Thyroid gland (tissue), 4 donors: ENCODE data around the gene ACE2. TPM values are rescaled to one million over a fixed set of nuclear protein-coding genes. Genes with fewer than 3 reads are reported as not detected.
"Not testable (repeated sequence)": the region's sequence is repeated elsewhere in the genome, so short reads cannot be mapped to it uniquely, and the experiment has no call there.

Source experiments
- DNase-seq, 2 donors: peaks; one replicate each; pipeline ENCODE4 v3.0.0-alpha.2; 2019
- H3K27ac ChIP-seq, 3 donors: fragments of 200-600 bp; sonication (generic); 1 replicate in 2 of 3; 2 replicates in 1 of 3; pipeline ENCODE4 v1.5.1; 2016 to 2019; ENCODE audit warnings: mild to moderate bottlenecking in 1 of 3, moderate library complexity in 1 of 3
- H3K27me3 ChIP-seq: fragments of 200-600 bp; sonication (generic); one replicate; pipeline ENCODE4 v1.5.1; 2019
- H3K36me3 ChIP-seq, 2 donors: fragments of 200-600 bp; sonication (generic); one replicate each; pipeline ENCODE4 v1.5.1; 2016 to 2019
- H3K4me1 ChIP-seq, 2 donors: fragments of 200-600 bp; sonication (generic); one replicate each; pipeline ENCODE4 v1.5.1; 2017 to 2019
- H3K4me3 ChIP-seq, 3 donors: fragments of 200-600 bp; sonication (generic); replicated peaks in 1 of 3; 1 replicate in 2 of 3; 2 replicates in 1 of 3; pipeline ENCODE4 v1.5.1; 2016; ENCODE audit warnings: mild to moderate bottlenecking in 1 of 3
- H3K9me3 ChIP-seq: fragments of 200-600 bp; sonication (generic); one replicate; pipeline ENCODE4 v1.5.1; 2017
- POLR2A ChIP-seq, 2 donors: fragments of 450-650 bp; IDR thresholded peaks; one replicate each; pipeline ENCODE4 v1.6.1; 2017; ENCODE audit warnings: antibody characterized with exemption in 2 of 2, mild to moderate bottlenecking in 2 of 2, moderate library complexity in 1 of 2
- WGBS, 2 donors: methylation state at CpG; one replicate each; pipeline ENCODE4 v1.1.5; 2017; 5-methylcytosine and 5-hydroxymethylcytosine counted together
- intact Hi-C: fragments of 100-400 bp; cut with DNase I; formaldehyde crosslinking; loops from one replicate; pipeline ENCODE4 v1.15.1; 2023
- total RNA-seq, 4 donors: library from RNA; depleted of rRNA; stranded (reverse); fragments of >200 nt; gene quantifications; one replicate each; pipeline ENCODE4 v1.2.3, GENCODE V29; 2016
- TF ChIP-seq, protein P1 (sequence below), 6 experiments: fragments of 200-600 bp in 3 of 6; fragments of 450-650 bp in 3 of 6; sonication (generic) in 3 of 6; IDR thresholded peaks; one replicate each; pipeline ENCODE4 v1.5.1; 2016 to 2019; ENCODE audit warnings: antibody characterized with exemption in 6 of 6, mild to moderate bottlenecking in 2 of 6, inconsistent platforms in 1 of 6, moderate library complexity in 1 of 6

Gene ACE2
- total RNA-seq = 10 to 100 TPM in 2 of 4 donors, 1 to 10 TPM in 2; 3.5 to 14.6 (median 10.1) TPM

DNA sequence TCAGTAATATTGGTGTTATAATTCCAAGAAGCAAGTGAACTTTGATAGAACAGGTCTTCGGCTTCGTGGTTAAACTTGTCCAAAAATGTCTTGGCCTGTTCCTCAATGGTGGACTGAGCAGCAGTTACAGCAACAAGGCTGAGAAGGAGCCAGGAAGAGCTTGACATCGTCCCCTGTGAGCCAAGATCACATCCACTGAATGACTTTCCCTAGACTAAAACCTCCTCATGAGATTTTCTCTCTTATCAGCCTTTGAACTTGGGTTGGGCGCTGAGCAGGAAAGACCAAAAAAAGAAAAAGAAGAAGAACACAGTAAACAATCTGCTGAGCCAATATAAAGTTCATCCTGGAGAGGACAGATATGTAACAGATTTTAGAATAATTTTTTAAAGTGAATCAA lies at the start of gene ACE2:
TSS of gene ACE2 (minus strand) at position 216 of the 400 bp plus-strand sequence. CDS start at position 167, 49 bp downstream.
- no peaks in the 10 kb centered on the region for H3K27me3 ChIP-seq
- WGBS, 2 donors = 67 to 79% methylated on average over 4 of the region's 4 CpGs
- no peak within 1 kb of the TSS for H3K4me3 ChIP-seq
- no peaks in the 10 kb centered on the region for H3K4me1 ChIP-seq
- H3K27ac ChIP-seq = peak within 1 kb of the TSS in 1 of 3 donors; percentile 41
- H3K36me3 ChIP-seq = no peaks in the 10 kb centered on the region
- TF ChIP-seq, protein P1, sequence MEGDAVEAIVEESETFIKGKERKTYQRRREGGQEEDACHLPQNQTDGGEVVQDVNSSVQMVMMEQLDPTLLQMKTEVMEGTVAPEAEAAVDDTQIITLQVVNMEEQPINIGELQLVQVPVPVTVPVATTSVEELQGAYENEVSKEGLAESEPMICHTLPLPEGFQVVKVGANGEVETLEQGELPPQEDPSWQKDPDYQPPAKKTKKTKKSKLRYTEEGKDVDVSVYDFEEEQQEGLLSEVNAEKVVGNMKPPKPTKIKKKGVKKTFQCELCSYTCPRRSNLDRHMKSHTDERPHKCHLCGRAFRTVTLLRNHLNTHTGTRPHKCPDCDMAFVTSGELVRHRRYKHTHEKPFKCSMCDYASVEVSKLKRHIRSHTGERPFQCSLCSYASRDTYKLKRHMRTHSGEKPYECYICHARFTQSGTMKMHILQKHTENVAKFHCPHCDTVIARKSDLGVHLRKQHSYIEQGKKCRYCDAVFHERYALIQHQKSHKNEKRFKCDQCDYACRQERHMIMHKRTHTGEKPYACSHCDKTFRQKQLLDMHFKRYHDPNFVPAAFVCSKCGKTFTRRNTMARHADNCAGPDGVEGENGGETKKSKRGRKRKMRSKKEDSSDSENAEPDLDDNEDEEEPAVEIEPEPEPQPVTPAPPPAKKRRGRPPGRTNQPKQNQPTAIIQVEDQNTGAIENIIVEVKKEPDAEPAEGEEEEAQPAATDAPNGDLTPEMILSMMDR (IDR thresholded peaks at IDR 0.05) = no peak
- no peak for TF ChIP-seq POLR2A (IDR thresholded peaks at IDR 0.05)
- intact Hi-C loops = no loop called here
- DNase-seq = no peak
- no peaks in the 10 kb centered on the region for H3K9me3 ChIP-seq

- H3K9me3 ChIP-seq, H3K27me3 ChIP-seq, H3K4me1 ChIP-seq, intact Hi-C loops, H3K4me3 ChIP-seq, H3K36me3 ChIP-seq, DNase-seq, H3K27ac ChIP-seq: not testable (repeated sequence)
- WGBS, 2 donors = no CpG with 5 or more reads among the region's 5 CpGs
These were observed 46.8 kb upstream of the ACE2 start for GRCh38 chrX:15647510-15647909.

DNA sequence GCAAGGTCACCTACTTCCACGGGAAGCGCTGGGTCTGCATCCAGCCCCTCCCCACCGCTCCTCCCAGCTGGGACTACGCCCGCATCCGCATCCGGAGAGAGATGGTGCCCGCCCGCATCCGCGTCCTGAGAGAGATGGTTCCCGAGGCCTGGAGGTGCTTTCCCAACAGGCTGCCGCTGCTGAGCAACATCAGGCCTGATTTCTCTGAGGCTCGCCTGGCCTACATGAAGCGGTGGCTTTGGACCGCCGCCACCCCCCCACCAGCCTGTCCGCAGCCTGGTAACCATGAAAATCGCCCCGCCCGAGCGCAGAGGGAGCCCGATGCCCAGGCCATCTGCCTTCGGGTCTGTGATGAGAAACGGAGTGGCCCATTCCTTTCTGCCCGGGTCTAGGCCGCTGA lies 45.8 kb upstream of the ACE2 start:
- no peak for DNase-seq
- Histone ChIP-seq H3K9me3 (no peaks in the 10 kb centered on the region), H3K36me3 (no peaks in the 10 kb centered on the region), H3K4me1 (no peaks in the 10 kb centered on the region), H3K4me3 (no peak overlapping the region), H3K27me3 (no peaks in the 10 kb centered on the region), H3K27ac (no peak overlapping the region)
- WGBS, 2 donors = no CpG with 5 or more reads among the region's 27 CpGs
- TF ChIP-seq, protein P1 (IDR thresholded peaks at IDR 0.05) = no peak
- TF ChIP-seq POLR2A (IDR thresholded peaks at IDR 0.05) = no peak
- intact Hi-C loops = no loop called here

DNA sequence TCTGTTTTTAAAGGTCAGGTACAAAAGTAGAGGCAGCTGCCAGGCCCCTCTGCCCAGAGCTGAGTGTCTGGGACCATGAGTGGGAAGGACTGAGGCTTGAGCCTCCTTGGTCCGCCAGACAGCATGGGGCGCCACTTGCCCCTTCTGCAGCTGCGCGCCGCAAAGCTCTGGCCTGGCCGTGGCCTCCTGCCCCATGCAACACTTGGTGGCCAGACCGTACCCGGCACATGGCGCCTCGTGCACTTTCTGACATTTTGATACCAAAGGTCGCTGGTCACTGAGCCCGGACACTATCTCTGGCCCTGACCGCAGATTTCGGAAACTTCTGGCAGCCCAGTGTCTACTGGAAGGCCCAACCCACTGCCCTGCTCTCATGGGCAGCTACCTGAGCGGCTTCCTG lies 45.3 kb upstream of the ACE2 start:
- Histone ChIP-seq H3K9me3 (no peaks in the 10 kb centered on the region), H3K27ac (no peak overlapping the region), H3K36me3 (no peaks in the 10 kb centered on the region), H3K27me3 (no peaks in the 10 kb centered on the region), H3K4me1 (no peaks in the 10 kb centered on the region), H3K4me3 (no peak overlapping the region)
- DNase-seq = no peak
- intact Hi-C loops = no loop called here
- 96 to 99% methylated on average over 8 to 14 of the region's 15 CpGs for WGBS, 2 donors
- no peak for TF ChIP-seq POLR2A (IDR thresholded peaks at IDR 0.05)
- TF ChIP-seq, protein P1 (IDR thresholded peaks at IDR 0.05) = no peak

DNA sequence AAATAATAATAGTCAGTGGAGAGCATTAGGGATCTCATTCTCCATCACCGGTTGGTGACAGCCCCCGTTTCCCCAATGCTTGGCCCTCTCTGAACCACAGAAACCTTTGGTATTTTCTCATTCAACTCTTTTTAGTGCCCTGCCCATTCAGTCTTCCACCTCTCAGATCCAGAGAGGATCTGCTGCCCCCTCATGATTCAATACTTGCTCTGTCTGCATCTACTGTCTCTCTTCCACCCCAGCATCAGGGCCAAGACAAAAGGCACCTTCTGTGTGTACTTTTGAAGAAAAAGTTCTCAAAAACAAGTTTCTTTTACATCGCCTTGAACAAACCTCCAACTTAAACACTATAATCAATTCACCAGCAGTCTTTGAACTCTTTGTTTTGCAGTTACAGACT lies 44.5 kb upstream of the ACE2 start:
- intact Hi-C loops = no loop called here
- no peaks in the 10 kb centered on the region for H3K4me1 ChIP-seq
- no peak for TF ChIP-seq POLR2A (IDR thresholded peaks at IDR 0.05)
- TF ChIP-seq, protein P1 (IDR thresholded peaks at IDR 0.05) = no peak
- H3K9me3 ChIP-seq = no peaks in the 10 kb centered on the region
- no peak overlapping the region for H3K27ac ChIP-seq
- 82 to 85% methylated on average over 3 of the region's 3 CpGs for WGBS, 2 donors
- no peak overlapping the region for H3K4me3 ChIP-seq
- no peak for DNase-seq
- no peaks in the 10 kb centered on the region for H3K36me3 ChIP-seq
- no peaks in the 10 kb centered on the region for H3K27me3 ChIP-seq

- intact Hi-C loops = no loop called here
- 97 to 100% methylated on average over 1 of the region's 1 CpG for WGBS, 2 donors
These were observed 43.8 kb upstream of the ACE2 start for GRCh38 chrX:15644560-15644872.

More at GRCh38 chrX:15644560-15644872, 43.8 kb upstream of the ACE2 start:
- H3K36me3 ChIP-seq = no peaks in the 10 kb centered on the region
- no peaks in the 10 kb centered on the region for H3K27me3 ChIP-seq
- no peaks in the 10 kb centered on the region for H3K9me3 ChIP-seq
- no peak overlapping the region for H3K27ac ChIP-seq
- TF ChIP-seq, protein P1 (IDR thresholded peaks at IDR 0.05) = no peak
- H3K4me3 ChIP-seq = no peak overlapping the region
- no peaks in the 10 kb centered on the region for H3K4me1 ChIP-seq
- DNase-seq = no peak
